Common myeloid progenitor, CD34-positive (primary cell): ENCODE results near the gene CRYBA4.

ENCODE experiments used
- CTCF ChIA-PET: fragments of 350-600 bp; sonication (Branson Sonifier 250); formaldehyde crosslinking; loops from one replicate; lab custom pipeline; 2021; ENCODE audit warnings: antibody characterized with exemption; lab: Charles Lee
- POLR2A ChIA-PET: fragments of 350-600 bp; sonication (Branson Sonifier 250); formaldehyde crosslinking; loops from one replicate; lab custom pipeline; 2021; ENCODE audit warnings: antibody characterized with exemption; lab: Charles Lee
- DNase-seq, 3 donors: peaks; one replicate each; pipeline versions ENCODE4 v3.0.0 to v3.0.0-alpha.2; 2013
- H3K27ac ChIP-seq, 2 experiments: 1 replicate in 1 of 2; 2 replicates in 1 of 2; pipeline ENCODE4 v1.7.0; 2013; ENCODE audit warnings: inconsistent platforms in 2 of 2, low read length in 2 of 2, mild to moderate bottlenecking in 2 of 2, low read depth in 1 of 2, moderate library complexity in 1 of 2; ENCODE audit not compliant: severe bottlenecking in 2 of 2, insufficient read depth in 1 of 2, poor library complexity in 1 of 2
- H3K27me3 ChIP-seq, 5 experiments: replicated peaks in 2 of 5; 1 replicate in 3 of 5; 2 replicates in 2 of 5; pipeline versions ENCODE4 v1.6.1 to v1.7.0; 2013; ENCODE audit warnings: low read length in 4 of 5, mild to moderate bottlenecking in 2 of 5, moderate library complexity in 2 of 5, inconsistent platforms in 1 of 5; ENCODE audit not compliant: insufficient read depth in 5 of 5, control insufficient read depth in 4 of 5
- H3K36me3 ChIP-seq, 4 experiments: 1 replicate in 2 of 4; 2 replicates in 2 of 4; pipeline versions ENCODE4 v1.6.1 to v1.7.0; 2013; ENCODE audit warnings: low read length in 3 of 4, control low read depth in 1 of 4, mild to moderate bottlenecking in 1 of 4; ENCODE audit not compliant: control insufficient read depth in 4 of 4, insufficient read depth in 4 of 4
- H3K4me1 ChIP-seq, 4 experiments: 1 replicate in 3 of 4; 2 replicates in 1 of 4; pipeline versions ENCODE4 v1.6.1 to v1.7.1; 2013; ENCODE audit warnings: low read length in 3 of 4, mild to moderate bottlenecking in 3 of 4, control low read depth in 1 of 4, inconsistent platforms in 1 of 4, moderate library complexity in 1 of 4; ENCODE audit not compliant: control insufficient read depth in 4 of 4, insufficient read depth in 4 of 4; ENCODE audit errors: control extremely low read depth in 1 of 4
- H3K4me3 ChIP-seq, 7 experiments: 1 replicate in 4 of 7; 2 replicates in 3 of 7; pipeline versions ENCODE4 v1.5.1 to v1.7.0; 2013; ENCODE audit warnings: mild to moderate bottlenecking in 7 of 7, low read length in 6 of 7, moderate library complexity in 6 of 7, inconsistent platforms in 2 of 7, low read depth in 2 of 7, control low read depth in 1 of 7; ENCODE audit not compliant: insufficient read depth in 4 of 7, control insufficient read depth in 1 of 7; ENCODE audit errors: extremely low read depth in 1 of 7
- H3K9me3 ChIP-seq, 5 experiments: 1 replicate in 4 of 5; 2 replicates in 1 of 5; pipeline versions ENCODE4 v1.6.1 to v1.7.1; 2013; ENCODE audit warnings: low read length in 4 of 5, mild to moderate bottlenecking in 2 of 5, inconsistent platforms in 1 of 5, low read depth in 1 of 5, moderate library complexity in 1 of 5; ENCODE audit not compliant: control insufficient read depth in 4 of 5, insufficient read depth in 2 of 5; ENCODE audit errors: control extremely low read depth in 1 of 5
- WGBS: methylation state at CpG from one replicate; pipeline ENCODE4 v1.1.5; 2013; ENCODE audit not compliant: insufficient coverage; 5-methylcytosine and 5-hydroxymethylcytosine counted together

Gene CRYBA4

GRCh38 chr22:26648011-26648497 lies 26.3 kb downstream of the CRYBA4 start:
- H3K36me3 ChIP-seq: no peaks in the 10 kb centered on the region
- 38% methylated on average over 14 of the region's 17 CpGs for WGBS
- peak in 2 of 3 donors; percentile 65 to 71 for DNase-seq
- H3K4me3 ChIP-seq: peak overlapping the region in 4 of 7 experiments; percentile 10 to 38 (median 24)
- CTCF ChIA-PET: interaction anchor here (0.9 kb wide), 1 partner anchor 25 kb away, joined by 3 read pairs; no protein-coding TSS in a partner anchor
- H3K27me3 ChIP-seq: no peaks in the 10 kb centered on the region
- H3K27ac ChIP-seq: no peak overlapping the region
- POLR2A ChIA-PET: no interaction called here
- no peaks in the 10 kb centered on the region for H3K9me3 ChIP-seq
- peaks cover 15 to 64% (median 57%) of the 10 kb centered on the region in 4 experiments for H3K4me1 ChIP-seq

- POLR2A ChIA-PET: no interaction called here
- H3K4me1 ChIP-seq: peaks cover 15 to 57% (median 50%) of the 10 kb centered on the region in 4 experiments
- peak overlapping the region in 1 of 2 experiments; percentile 52 for H3K27ac ChIP-seq
Measured at GRCh38 chr22:26648528-26649388, 27.0 kb downstream of the CRYBA4 start.

GRCh38 chr22:26650722-26651421 lies 29.1 kb downstream of the CRYBA4 start:
- CTCF ChIA-PET: interaction anchor here (1.3 kb wide), 1 partner anchor 14 kb away, joined by 4 read pairs; no protein-coding TSS in a partner anchor

More at GRCh38 chr22:26648528-26649388, 27.0 kb downstream of the CRYBA4 start:
- Histone ChIP-seq H3K9me3 (no peaks in the 10 kb centered on the region), H3K36me3 (no peaks in the 10 kb centered on the region), H3K4me3 (peak overlapping the region in 2 of 7 experiments; percentile 8 to 19), H3K27me3 (no peaks in the 10 kb centered on the region)
- WGBS: 8% methylated on average over 3 of the region's 6 CpGs
- CTCF ChIA-PET: no interaction called here
- peak in 2 of 3 donors; percentile 75 to 83 for DNase-seq

GRCh38 chr22:26651815-26652214 lies 30.1 kb downstream of the CRYBA4 start:
- no peak for DNase-seq
- 97% methylated on average over 9 of the region's 10 CpGs for WGBS
- Histone ChIP-seq H3K27ac (no peak overlapping the region), H3K9me3 (no peaks in the 10 kb centered on the region), H3K4me1 (peaks cover 11 to 31% (median 27%) of the 10 kb centered on the region in 4 experiments), H3K4me3 (no peak overlapping the region), H3K36me3 (no peaks in the 10 kb centered on the region), H3K27me3 (no peaks in the 10 kb centered on the region)
- ChIA-PET CTCF (interaction anchor here (1.3 kb wide), 1 partner anchor 13 kb away, joined by 4 read pairs; no protein-coding TSS in a partner anchor), POLR2A (no interaction called here)

More at GRCh38 chr22:26650722-26651421, 29.1 kb downstream of the CRYBA4 start:
- DNase-seq: no peak
- no peaks in the 10 kb centered on the region for H3K36me3 ChIP-seq
- POLR2A ChIA-PET: interaction anchor here (0.5 kb wide), 1 partner anchor 44 kb away, joined by 5 read pairs; no protein-coding TSS in a partner anchor
- H3K9me3 ChIP-seq: no peaks in the 10 kb centered on the region
- peaks cover 11 to 39% (median 31%) of the 10 kb centered on the region in 4 experiments for H3K4me1 ChIP-seq
- WGBS: 97% methylated on average over 3 of the region's 6 CpGs
- H3K27me3 ChIP-seq: no peaks in the 10 kb centered on the region
- H3K27ac ChIP-seq: no peak overlapping the region
- no peak overlapping the region for H3K4me3 ChIP-seq

GRCh38 chr22:26656891-26657851 lies 35.4 kb downstream of the CRYBA4 start, which contains the start of gene MIAT:
Gene MIAT, plus strand, starts transcription at chr22:26657588.
- Histone ChIP-seq H3K36me3 (no peaks in the 10 kb centered on the region), H3K4me1 (peaks cover 2 to 30% (median 27%) of the 10 kb centered on the region in 4 experiments), H3K27ac (no peak within 1 kb of the TSS), H3K27me3 (peaks cover 0 to 6% (median 5%) of the 10 kb centered on the region in 5 experiments), H3K9me3 (no peaks in the 10 kb centered on the region), H3K4me3 (peak within 1 kb of the TSS; percentile 39 to 82 (median 63))
- ChIA-PET POLR2A (interaction anchor here (0.7 kb wide), 1 partner anchor 15 kb away, joined by 3 read pairs; no protein-coding TSS in a partner anchor), CTCF (interaction anchor here (1.0 kb wide), 1 partner anchor 8 kb away, joined by 3 read pairs; no protein-coding TSS in a partner anchor)
- 3% methylated on average over 43 of the region's 62 CpGs for WGBS
- peak in 2 of 3 donors; percentile 65 to 72 for DNase-seq

GRCh38 chr22:26658161-26658560 lies 36.4 kb downstream of the CRYBA4 start:
- no peaks in the 10 kb centered on the region for H3K36me3 ChIP-seq
- peak overlapping the region in 6 of 7 experiments; percentile 48 to 75 (median 64) for H3K4me3 ChIP-seq
- peaks cover 0 to 6% (median 5%) of the 10 kb centered on the region in 5 experiments for H3K27me3 ChIP-seq
- no peaks in the 10 kb centered on the region for H3K9me3 ChIP-seq
- 8% methylated on average over 6 of the region's 11 CpGs for WGBS
- ChIA-PET POLR2A (no interaction called here), CTCF (no interaction called here)
- no peak overlapping the region for H3K27ac ChIP-seq
- peaks cover 2 to 30% (median 27%) of the 10 kb centered on the region in 4 experiments for H3K4me1 ChIP-seq
- DNase-seq: peak in 1 of 3 donors; percentile 35
